Measurements from ENCODE around the gene ANAPC5. TPM values are rescaled to one million over a fixed set of nuclear protein-coding genes. Genes with fewer than 3 reads are reported as not detected.
"Not testable (repeated sequence)": the region's sequence is repeated elsewhere in the genome, so short reads cannot be mapped to it uniquely, and the experiment has no call there.

ANAPC5 gene
- total RNA-seq, 1 donor from 2014 or later: 114 TPM

GRCh38 chr12:121318121-121318520 is 34.1 kb downstream of the ANAPC5 start:
- DNase-seq (ENCODE audit: extremely low read depth, low read depth, low spot score): no peak

GRCh38 chr12:121314431-121314830 is 37.8 kb downstream of the ANAPC5 start:
- no peak for DNase-seq (ENCODE audit: extremely low read depth, low read depth, low spot score)

- DNase-seq (ENCODE audit: extremely low read depth, low read depth, low spot score): not testable (repeated sequence)
Measured at GRCh38 chr12:121310231-121310630, 42.0 kb downstream of the ANAPC5 start.

GRCh38 chr12:121307397-121307796 is 44.8 kb downstream of the ANAPC5 start:
- DNase-seq (ENCODE audit: extremely low read depth, low read depth, low spot score): not testable (repeated sequence)

GRCh38 chr12:121304306-121304705 is 47.9 kb downstream of the ANAPC5 start:
- DNase-seq (ENCODE audit: extremely low read depth, low read depth, low spot score): no peak

GRCh38 chr12:121301876-121302275 is 50.3 kb downstream of the ANAPC5 start:
- DNase-seq (ENCODE audit: extremely low read depth, low read depth, low spot score): no peak

GRCh38 chr12:121300083-121300819 is 52.0 kb downstream of the ANAPC5 start:
- DNase-seq (ENCODE audit: extremely low read depth, low read depth, low spot score): no peak

- DNase-seq (ENCODE audit: extremely low read depth, low read depth, low spot score): no peak
Measured at GRCh38 chr12:121299662-121300061, 52.5 kb downstream of the ANAPC5 start.

GRCh38 chr12:121298411-121298810 is 53.8 kb downstream of the ANAPC5 start:
- DNase-seq (ENCODE audit: extremely low read depth, low read depth, low spot score): not testable (repeated sequence)

GRCh38 chr12:121297435-121297991 is 54.7 kb downstream of the ANAPC5 start:
- DNase-seq (ENCODE audit: extremely low read depth, low read depth, low spot score): no peak

GRCh38 chr12:121296618-121297434 is 55.4 kb downstream of the ANAPC5 start, which contains the start of gene CAMKK2:
CAMKK2 (minus strand) TSS chr12:121296709; CDS start chr12:121274526, 22,183 bp downstream.
- DNase-seq (ENCODE audit: extremely low read depth, low read depth, low spot score): no peak

- no peak for DNase-seq (ENCODE audit: extremely low read depth, low read depth, low spot score)
Measured at GRCh38 chr12:121295746-121296617, 56.2 kb downstream of the ANAPC5 start.

GRCh38 chr12:121295116-121295745 is 57.0 kb downstream of the ANAPC5 start:
- DNase-seq (ENCODE audit: extremely low read depth, low read depth, low spot score): no peak

GRCh38 chr12:121294151-121294889 is 57.9 kb downstream of the ANAPC5 start:
- no peak for DNase-seq (ENCODE audit: extremely low read depth, low read depth, low spot score)

GRCh38 chr12:121293603-121294002 is 58.6 kb downstream of the ANAPC5 start:
- no peak for DNase-seq (ENCODE audit: extremely low read depth, low read depth, low spot score)

- no peak for DNase-seq (ENCODE audit: extremely low read depth, low read depth, low spot score)
Measured at GRCh38 chr12:121290410-121290809, 61.8 kb downstream of the ANAPC5 start.

GRCh38 chr12:121289962-121290361 is 62.2 kb downstream of the ANAPC5 start:
- no peak for DNase-seq (ENCODE audit: extremely low read depth, low read depth, low spot score)

- DNase-seq (ENCODE audit: extremely low read depth, low read depth, low spot score): no peak
Measured at GRCh38 chr12:121288986-121289385, 63.2 kb downstream of the ANAPC5 start.

GRCh38 chr12:121288158-121288845 is 63.9 kb downstream of the ANAPC5 start:
- DNase-seq (ENCODE audit: extremely low read depth, low read depth, low spot score): no peak

All from glomerular endothelial cell (primary cell).